ENCODE measurements around the gene STK32A. TPM values are rescaled to one million over a fixed set of nuclear protein-coding genes. Genes with fewer than 3 reads are reported as not detected.

STK32A gene
- total RNA-seq, 1 experiment from 2014 or later, result 0.16 TPM

GRCh38 chr5:147426640-147427327, 192.0 kb downstream of the STK32A start:
- no peaks in the 10 kb centered on the region for H3K36me3 ChIP-seq (ENCODE audit: control insufficient read depth, insufficient read depth, low read length)
- DNase-seq, result no peak
- no peaks in the 10 kb centered on the region for H3K27me3 ChIP-seq (replicated peaks; ENCODE audit: control insufficient read depth, insufficient read depth, low read length)
- peaks cover 31% of the 10 kb centered on the region for H3K36me3 Mint-ChIP-seq (ENCODE audit: insufficient read depth, unreplicated experiment)
- no peaks in the 10 kb centered on the region for H3K27me3 Mint-ChIP-seq (ENCODE audit: insufficient read depth, unreplicated experiment)
- no peak overlapping the region for H3K4me3 ChIP-seq (ENCODE audit: low read depth, low read length)
- H3K9me3 ChIP-seq, result no peaks in the 10 kb centered on the region
- no peaks in the 10 kb centered on the region for H3K9me3 Mint-ChIP-seq (ENCODE audit: unreplicated experiment)
- BruUV-seq (replicated peaks), result no TSS peak
- H3K4me1 Mint-ChIP-seq (ENCODE audit: low read depth, unreplicated experiment), result peaks cover 24% of the 10 kb centered on the region
- H3K27ac Mint-ChIP-seq (ENCODE audit: unreplicated experiment), result no peak overlapping the region
- TF ChIP-seq, protein P1, sequence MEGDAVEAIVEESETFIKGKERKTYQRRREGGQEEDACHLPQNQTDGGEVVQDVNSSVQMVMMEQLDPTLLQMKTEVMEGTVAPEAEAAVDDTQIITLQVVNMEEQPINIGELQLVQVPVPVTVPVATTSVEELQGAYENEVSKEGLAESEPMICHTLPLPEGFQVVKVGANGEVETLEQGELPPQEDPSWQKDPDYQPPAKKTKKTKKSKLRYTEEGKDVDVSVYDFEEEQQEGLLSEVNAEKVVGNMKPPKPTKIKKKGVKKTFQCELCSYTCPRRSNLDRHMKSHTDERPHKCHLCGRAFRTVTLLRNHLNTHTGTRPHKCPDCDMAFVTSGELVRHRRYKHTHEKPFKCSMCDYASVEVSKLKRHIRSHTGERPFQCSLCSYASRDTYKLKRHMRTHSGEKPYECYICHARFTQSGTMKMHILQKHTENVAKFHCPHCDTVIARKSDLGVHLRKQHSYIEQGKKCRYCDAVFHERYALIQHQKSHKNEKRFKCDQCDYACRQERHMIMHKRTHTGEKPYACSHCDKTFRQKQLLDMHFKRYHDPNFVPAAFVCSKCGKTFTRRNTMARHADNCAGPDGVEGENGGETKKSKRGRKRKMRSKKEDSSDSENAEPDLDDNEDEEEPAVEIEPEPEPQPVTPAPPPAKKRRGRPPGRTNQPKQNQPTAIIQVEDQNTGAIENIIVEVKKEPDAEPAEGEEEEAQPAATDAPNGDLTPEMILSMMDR (IDR thresholded peaks at IDR 0.05; ENCODE audit: insufficient read depth in 1 of 2, low read depth in 1 of 2, low read length in 1 of 2, severe bottlenecking in 1 of 2, unreplicated experiment in 1 of 2), result no peak
- H3K4me1 ChIP-seq, result peaks cover 21% of the 10 kb centered on the region
- CTCF ChIA-PET, result no interaction called here
- intact Hi-C loops (cut with micrococcal nuclease; ENCODE audit: unreplicated experiment), result no loop called here
- no peak overlapping the region for H3K4me3 Mint-ChIP-seq (ENCODE audit: unreplicated experiment)
- POLR2A ChIA-PET, result no interaction called here

DNA sequence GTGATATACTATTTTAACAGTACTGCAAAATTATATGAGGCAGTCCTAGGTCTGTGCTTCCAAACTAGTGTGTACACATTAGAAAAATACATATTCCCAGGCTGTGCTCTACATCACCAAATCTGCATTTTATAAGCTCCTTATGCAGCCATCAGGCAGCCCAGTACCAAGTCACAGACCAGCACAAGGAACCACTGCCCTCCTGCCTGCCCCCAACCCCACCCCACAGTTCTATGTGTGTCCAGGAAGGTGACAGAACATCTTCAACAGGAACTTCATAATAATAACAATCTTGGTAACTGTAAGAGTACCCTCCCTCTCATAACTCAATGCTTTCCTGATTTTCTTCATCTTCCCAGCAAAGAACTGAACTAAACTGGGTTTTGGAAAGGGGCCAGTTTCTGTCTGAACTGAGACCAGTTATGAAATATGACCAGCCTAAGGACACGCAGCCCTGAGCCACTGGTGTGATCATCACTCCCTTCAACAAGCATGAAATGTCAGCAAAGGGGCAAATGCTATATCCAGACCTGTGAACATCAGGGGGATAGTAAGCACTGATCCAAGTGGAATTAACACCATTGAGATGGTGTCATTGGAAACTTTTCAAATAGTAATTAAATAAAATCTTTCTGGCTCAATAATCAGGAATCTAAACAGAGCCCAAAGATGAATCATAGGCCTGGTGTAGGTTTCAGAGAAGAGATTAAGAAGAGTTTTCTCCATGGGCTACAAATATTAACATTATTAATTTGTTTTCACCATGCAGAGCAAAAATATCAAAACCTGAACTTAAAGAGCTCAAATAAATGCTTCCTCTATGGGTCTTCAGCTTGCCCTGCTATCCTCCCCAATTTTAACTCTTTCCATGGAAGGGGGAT, 192.9 kb downstream of the STK32A start:
- H3K4me3 ChIP-seq (ENCODE audit: low read depth, low read length), result no peak overlapping the region
- no TSS peak for BruUV-seq (replicated peaks)
- H3K27me3 ChIP-seq (replicated peaks; ENCODE audit: control insufficient read depth, insufficient read depth, low read length), result no peaks in the 10 kb centered on the region
- Mint-ChIP-seq H3K27me3 (ENCODE audit: insufficient read depth, unreplicated experiment) (no peaks in the 10 kb centered on the region), H3K9me3 (ENCODE audit: unreplicated experiment) (no peaks in the 10 kb centered on the region), H3K27ac (ENCODE audit: unreplicated experiment) (no peak overlapping the region), H3K4me3 (ENCODE audit: unreplicated experiment) (no peak overlapping the region), H3K36me3 (ENCODE audit: insufficient read depth, unreplicated experiment) (peaks cover 31% of the 10 kb centered on the region), H3K4me1 (ENCODE audit: low read depth, unreplicated experiment) (peaks cover 30% of the 10 kb centered on the region)
- H3K4me1 ChIP-seq, result peaks cover 27% of the 10 kb centered on the region
- ChIA-PET CTCF (no interaction called here), POLR2A (no interaction called here)
- intact Hi-C loops (cut with micrococcal nuclease; ENCODE audit: unreplicated experiment), result no loop called here
- no peaks in the 10 kb centered on the region for H3K36me3 ChIP-seq (ENCODE audit: control insufficient read depth, insufficient read depth, low read length)
- no peaks in the 10 kb centered on the region for H3K9me3 ChIP-seq
- TF ChIP-seq, protein P1 (IDR thresholded peaks at IDR 0.05; ENCODE audit: insufficient read depth in 1 of 2, low read depth in 1 of 2, low read length in 1 of 2, severe bottlenecking in 1 of 2, unreplicated experiment in 1 of 2), result no peak
- no peak for DNase-seq

GRCh38 chr5:147430628-147431027, 195.8 kb downstream of the STK32A start:
- Histone ChIP-seq H3K4me1 (peaks cover 56% of the 10 kb centered on the region), H3K27me3 (replicated peaks; ENCODE audit: control insufficient read depth, insufficient read depth, low read length) (no peaks in the 10 kb centered on the region), H3K4me3 (ENCODE audit: low read depth, low read length) (no peak overlapping the region), H3K9me3 (no peaks in the 10 kb centered on the region), H3K36me3 (ENCODE audit: control insufficient read depth, insufficient read depth, low read length) (no peaks in the 10 kb centered on the region)
- TF ChIP-seq, protein P1 (IDR thresholded peaks at IDR 0.05; ENCODE audit: insufficient read depth in 1 of 2, low read depth in 1 of 2, low read length in 1 of 2, severe bottlenecking in 1 of 2, unreplicated experiment in 1 of 2), result no peak
- Mint-ChIP-seq H3K36me3 (ENCODE audit: insufficient read depth, unreplicated experiment) (peaks cover 32% of the 10 kb centered on the region), H3K27ac (ENCODE audit: unreplicated experiment) (no peak overlapping the region), H3K4me1 (ENCODE audit: low read depth, unreplicated experiment) (peaks cover 52% of the 10 kb centered on the region), H3K27me3 (ENCODE audit: insufficient read depth, unreplicated experiment) (no peaks in the 10 kb centered on the region), H3K9me3 (ENCODE audit: unreplicated experiment) (no peaks in the 10 kb centered on the region), H3K4me3 (ENCODE audit: unreplicated experiment) (no peak overlapping the region)
- BruUV-seq (replicated peaks), result no TSS peak
- no peak for DNase-seq
- CTCF ChIA-PET, result no interaction called here
- intact Hi-C loops (cut with micrococcal nuclease; ENCODE audit: unreplicated experiment), result loop anchor here (5.0 to 10.0 kb wide), 3 partner anchors 38 to 404 kb away; partner anchors contain the start of gene SPINK1
- POLR2A ChIA-PET, result no interaction called here

Measured in Caco-2 (cell line).